Neutrophil (primary cell): ENCODE data around the gene PSIP1.
A peak's percentile ranks its signal among the peaks of the same experiment; 100 is the strongest.

Experiments
- H3K27ac ChIP-seq: fragments of 200-600 bp; sonication (generic); 2 replicates; pipeline ENCODE4 v1.5.1; 2016; ENCODE audit warnings: mild to moderate bottlenecking, moderate library complexity
- H3K27me3 ChIP-seq: fragments of 200-600 bp; sonication (generic); 2 replicates; pipeline ENCODE4 v1.6.0; 2016; ENCODE audit warnings: mild to moderate bottlenecking
- H3K36me3 ChIP-seq: fragments of 200-600 bp; sonication (generic); 2 replicates; pipeline ENCODE4 v1.5.1; 2017
- H3K4me1 ChIP-seq, 2 experiments: fragments of 200-600 bp in 1 of 2; sonication (generic) in 1 of 2; 1 replicate in 1 of 2; 2 replicates in 1 of 2; pipeline versions ENCODE4 v1.5.1 to v1.6.1; 2013 to 2016; ENCODE audit warnings: low read depth in 1 of 2, low read length in 1 of 2, mild to moderate bottlenecking in 1 of 2, moderate library complexity in 1 of 2; ENCODE audit not compliant: control insufficient read depth in 1 of 2, insufficient read depth in 1 of 2
- H3K4me3 ChIP-seq, 2 experiments: fragments of 200-600 bp in 1 of 2; sonication (generic) in 1 of 2; 1 replicate in 1 of 2; 2 replicates in 1 of 2; pipeline ENCODE4 v1.5.1; 2013 to 2016; ENCODE audit warnings: low read depth in 1 of 2, low read length in 1 of 2, mild to moderate bottlenecking in 1 of 2, moderate library complexity in 1 of 2
- H3K9me3 ChIP-seq: fragments of 200-600 bp; sonication (generic); 2 replicates; pipeline ENCODE4 v1.5.1; 2016
- TF ChIP-seq, protein P1 (sequence below): fragments of 200-600 bp; sonication (generic); IDR thresholded peaks from 2 replicates; pipeline ENCODE4 v1.5.1; 2016; ENCODE audit warnings: antibody characterized with exemption

Gene PSIP1

DNA sequence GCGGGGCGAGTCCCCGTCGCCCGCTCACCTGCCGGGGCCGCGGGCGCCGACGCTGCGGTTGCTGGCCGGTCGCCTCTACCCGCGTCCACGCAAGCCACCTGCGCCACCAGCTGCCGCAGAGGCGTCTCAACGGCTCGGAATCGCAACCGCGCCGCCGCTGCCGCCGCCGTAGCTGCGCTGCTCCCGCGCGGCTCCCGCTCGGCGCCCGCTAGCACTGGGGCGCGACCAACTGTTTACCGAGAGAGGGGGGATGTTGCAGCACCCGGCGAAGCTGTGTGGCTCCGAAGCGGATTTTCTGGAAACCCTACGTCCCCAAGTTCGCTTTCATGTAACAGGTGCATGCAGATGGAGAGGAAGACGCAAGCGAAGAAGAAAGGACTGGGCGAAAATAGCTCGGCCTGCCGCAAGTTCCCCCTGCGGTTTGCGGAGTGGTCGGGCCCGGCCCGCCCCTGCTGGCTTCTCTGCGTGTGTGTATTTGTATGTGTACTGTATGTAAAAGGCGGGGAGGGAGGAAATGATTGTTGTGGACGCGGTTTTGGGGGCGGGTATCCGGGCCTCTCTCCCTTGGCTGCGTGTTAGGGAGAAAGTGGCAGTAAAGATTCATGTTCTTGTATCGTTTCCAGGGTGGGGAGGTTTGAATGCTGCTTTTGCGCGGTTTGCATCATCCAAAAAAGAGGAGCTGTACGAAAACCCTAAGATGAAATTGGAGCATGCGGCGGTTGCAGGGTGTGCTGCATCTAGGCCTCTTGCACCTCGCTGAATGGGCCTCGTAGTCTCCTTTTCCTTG lies at the start of gene PSIP1:
PSIP1 (minus strand) TSS at position 182 of the 787 bp plus-strand sequence. CDS start 782 bp downstream, outside the sequence.
- Histone ChIP-seq H3K27me3 (no peaks in the 10 kb centered on the region), H3K36me3 (peaks cover 29% of the 10 kb centered on the region), H3K9me3 (no peaks in the 10 kb centered on the region), H3K4me3 (peak within 1 kb of the TSS; percentile 85 to 92), H3K4me1 (peaks cover 27 to 37% of the 10 kb centered on the region in 2 experiments), H3K27ac (peak within 1 kb of the TSS; percentile 94)
- TF ChIP-seq, protein P1, sequence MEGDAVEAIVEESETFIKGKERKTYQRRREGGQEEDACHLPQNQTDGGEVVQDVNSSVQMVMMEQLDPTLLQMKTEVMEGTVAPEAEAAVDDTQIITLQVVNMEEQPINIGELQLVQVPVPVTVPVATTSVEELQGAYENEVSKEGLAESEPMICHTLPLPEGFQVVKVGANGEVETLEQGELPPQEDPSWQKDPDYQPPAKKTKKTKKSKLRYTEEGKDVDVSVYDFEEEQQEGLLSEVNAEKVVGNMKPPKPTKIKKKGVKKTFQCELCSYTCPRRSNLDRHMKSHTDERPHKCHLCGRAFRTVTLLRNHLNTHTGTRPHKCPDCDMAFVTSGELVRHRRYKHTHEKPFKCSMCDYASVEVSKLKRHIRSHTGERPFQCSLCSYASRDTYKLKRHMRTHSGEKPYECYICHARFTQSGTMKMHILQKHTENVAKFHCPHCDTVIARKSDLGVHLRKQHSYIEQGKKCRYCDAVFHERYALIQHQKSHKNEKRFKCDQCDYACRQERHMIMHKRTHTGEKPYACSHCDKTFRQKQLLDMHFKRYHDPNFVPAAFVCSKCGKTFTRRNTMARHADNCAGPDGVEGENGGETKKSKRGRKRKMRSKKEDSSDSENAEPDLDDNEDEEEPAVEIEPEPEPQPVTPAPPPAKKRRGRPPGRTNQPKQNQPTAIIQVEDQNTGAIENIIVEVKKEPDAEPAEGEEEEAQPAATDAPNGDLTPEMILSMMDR = peak; percentile 50

DNA sequence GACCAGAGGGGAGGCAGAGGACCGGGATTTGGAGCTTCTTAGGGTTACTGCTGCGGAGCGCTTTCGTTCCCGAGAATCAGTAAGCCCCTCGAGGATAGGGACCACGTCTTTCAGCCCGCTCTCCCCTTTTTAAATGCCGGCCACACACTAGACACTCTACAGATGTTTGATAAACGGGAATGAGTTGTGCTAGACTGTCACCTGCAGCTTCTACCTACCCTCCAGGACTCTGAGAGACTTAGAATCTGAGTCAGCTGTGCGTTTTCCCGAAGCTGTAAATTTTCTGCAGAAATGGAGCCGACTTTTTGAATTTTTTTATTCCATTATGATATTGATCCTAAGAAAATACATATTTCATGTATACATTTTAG lies 42.7 kb upstream of the PSIP1 start:
- Histone ChIP-seq H3K4me1 (peaks cover 31 to 39% of the 10 kb centered on the region in 2 experiments), H3K36me3 (no peaks in the 10 kb centered on the region), H3K27ac (peak overlapping the region; percentile 43), H3K9me3 (no peaks in the 10 kb centered on the region), H3K4me3 (peak overlapping the region; percentile 71 to 85), H3K27me3 (peaks cover 17% of the 10 kb centered on the region)
- TF ChIP-seq, protein P1 = no peak

DNA sequence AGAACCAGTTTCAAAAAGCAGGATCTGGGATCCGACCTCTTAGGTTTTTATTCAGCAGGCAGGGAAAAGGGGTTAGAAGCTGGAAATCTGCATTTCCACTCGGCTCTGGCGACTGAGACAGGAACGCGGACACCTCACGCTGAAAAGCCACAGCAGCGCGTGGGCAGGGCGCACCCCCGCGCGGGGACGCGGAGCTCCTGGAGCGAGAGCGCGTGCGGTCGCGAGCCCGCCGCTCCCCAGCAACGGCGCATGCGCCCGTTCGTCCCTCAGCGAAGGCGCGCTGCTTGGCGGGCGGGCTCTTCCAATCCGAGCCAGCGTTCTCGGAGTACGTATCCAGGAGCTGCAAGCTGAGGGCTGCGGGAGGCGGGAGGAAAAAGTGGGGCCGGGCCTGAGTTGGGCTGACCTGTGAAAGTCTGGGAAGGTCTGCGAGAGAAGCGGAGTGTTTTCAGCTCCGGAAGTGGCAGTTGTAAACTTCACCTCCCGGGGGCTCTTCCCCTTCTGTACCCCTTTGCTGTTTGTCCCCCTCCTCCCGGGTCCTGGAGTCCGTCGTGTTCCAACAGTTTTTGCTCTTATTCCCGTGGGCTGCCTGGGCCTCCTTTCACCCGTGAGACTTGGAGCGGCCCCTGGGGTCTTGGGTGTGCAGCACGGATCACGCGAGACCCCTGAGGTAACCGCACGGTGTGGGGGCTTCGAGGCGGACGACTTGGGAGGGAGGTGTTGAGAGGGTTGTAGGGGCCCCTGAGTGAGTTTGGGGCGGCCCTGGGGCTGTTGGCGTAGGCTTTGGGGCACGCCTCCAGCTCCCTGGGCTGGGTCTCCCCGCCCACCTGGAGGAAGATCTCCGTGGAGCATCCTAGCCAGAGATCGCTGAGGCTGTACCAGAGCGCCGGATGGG lies 42.1 kb upstream of the PSIP1 start, which contains the start of gene CCDC171:
CCDC171 (plus strand) TSS at position 408 of the 892 bp plus-strand sequence. CDS start 11,046 bp downstream, outside the sequence.
- peak within 1 kb of the TSS; percentile 71 to 85 for H3K4me3 ChIP-seq
- H3K4me1 ChIP-seq = peaks cover 31 to 39% of the 10 kb centered on the region in 2 experiments
- H3K36me3 ChIP-seq = no peaks in the 10 kb centered on the region
- peaks cover 17% of the 10 kb centered on the region for H3K27me3 ChIP-seq
- TF ChIP-seq, protein P1 = peak; percentile 16
- H3K9me3 ChIP-seq = no peaks in the 10 kb centered on the region
- H3K27ac ChIP-seq = peak within 1 kb of the TSS; percentile 43

DNA sequence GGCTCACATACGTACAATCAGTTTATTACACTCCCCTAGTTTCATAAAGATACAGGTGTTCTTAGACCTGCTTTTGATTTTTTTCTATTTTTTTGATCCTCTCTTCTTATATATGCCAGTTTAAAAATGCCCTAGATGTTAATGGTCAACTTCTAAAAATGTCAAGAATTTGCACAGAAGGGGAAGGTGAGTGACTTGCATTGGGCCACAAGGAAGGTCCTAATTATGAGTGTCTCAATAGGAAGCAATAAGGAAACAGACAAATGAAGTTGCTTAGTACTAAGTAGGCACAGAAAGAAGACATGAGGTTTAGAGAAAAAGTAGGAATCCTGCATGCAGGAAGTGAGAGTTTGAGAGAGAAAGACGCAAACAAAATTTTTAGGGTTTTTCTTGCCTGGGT lies 38.8 kb upstream of the PSIP1 start:
- Histone ChIP-seq H3K4me1 (peaks cover 31 to 39% of the 10 kb centered on the region in 2 experiments), H3K36me3 (no peaks in the 10 kb centered on the region), H3K27ac (no peak overlapping the region), H3K9me3 (no peaks in the 10 kb centered on the region), H3K4me3 (no peak overlapping the region), H3K27me3 (peaks cover 17% of the 10 kb centered on the region)
- TF ChIP-seq, protein P1 = no peak

DNA sequence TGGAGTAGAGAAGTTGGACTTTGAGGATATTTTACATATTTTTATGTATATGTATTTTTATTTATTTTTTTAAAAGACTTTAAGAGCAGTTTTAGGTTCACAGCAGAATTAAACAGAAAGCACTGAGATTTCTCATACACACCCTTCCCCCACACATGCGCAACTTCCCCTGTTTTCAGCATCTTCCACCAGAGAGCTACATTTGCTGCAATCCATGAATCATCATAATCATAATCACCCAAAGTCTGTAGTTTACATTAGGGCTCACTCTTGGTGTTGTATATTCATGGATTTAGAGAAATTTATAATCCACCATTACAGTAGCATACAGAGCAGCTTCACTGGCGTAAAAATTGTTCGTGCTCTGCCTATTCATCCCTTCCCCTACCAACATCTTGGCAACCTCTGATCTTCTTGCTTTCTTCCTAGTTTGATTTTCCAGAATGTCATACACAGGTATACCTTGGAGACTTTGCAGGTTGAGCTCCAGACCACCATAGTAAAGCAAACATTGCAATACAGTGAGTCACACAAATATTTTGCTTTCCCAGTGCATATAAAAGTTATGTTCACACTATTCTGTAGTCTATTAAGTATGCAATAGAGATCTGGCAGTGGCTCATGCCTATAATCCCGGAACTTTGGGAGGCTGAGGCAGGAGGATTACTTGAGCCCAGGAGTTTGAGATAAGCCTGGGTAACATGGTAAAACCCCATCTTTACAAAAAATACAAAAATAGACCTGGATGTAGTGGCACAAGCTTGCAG lies 32.5 kb upstream of the PSIP1 start:
- peaks cover 17 to 19% of the 10 kb centered on the region in 2 experiments for H3K4me1 ChIP-seq
- TF ChIP-seq, protein P1 = no peak
- H3K27me3 ChIP-seq = no peaks in the 10 kb centered on the region
- H3K36me3 ChIP-seq = no peaks in the 10 kb centered on the region
- no peaks in the 10 kb centered on the region for H3K9me3 ChIP-seq
- H3K27ac ChIP-seq = peak overlapping the region; percentile 70
- H3K4me3 ChIP-seq = no peak overlapping the region
